ENCODE data around the gene PRDM16.

PRDM16 gene

DNA sequence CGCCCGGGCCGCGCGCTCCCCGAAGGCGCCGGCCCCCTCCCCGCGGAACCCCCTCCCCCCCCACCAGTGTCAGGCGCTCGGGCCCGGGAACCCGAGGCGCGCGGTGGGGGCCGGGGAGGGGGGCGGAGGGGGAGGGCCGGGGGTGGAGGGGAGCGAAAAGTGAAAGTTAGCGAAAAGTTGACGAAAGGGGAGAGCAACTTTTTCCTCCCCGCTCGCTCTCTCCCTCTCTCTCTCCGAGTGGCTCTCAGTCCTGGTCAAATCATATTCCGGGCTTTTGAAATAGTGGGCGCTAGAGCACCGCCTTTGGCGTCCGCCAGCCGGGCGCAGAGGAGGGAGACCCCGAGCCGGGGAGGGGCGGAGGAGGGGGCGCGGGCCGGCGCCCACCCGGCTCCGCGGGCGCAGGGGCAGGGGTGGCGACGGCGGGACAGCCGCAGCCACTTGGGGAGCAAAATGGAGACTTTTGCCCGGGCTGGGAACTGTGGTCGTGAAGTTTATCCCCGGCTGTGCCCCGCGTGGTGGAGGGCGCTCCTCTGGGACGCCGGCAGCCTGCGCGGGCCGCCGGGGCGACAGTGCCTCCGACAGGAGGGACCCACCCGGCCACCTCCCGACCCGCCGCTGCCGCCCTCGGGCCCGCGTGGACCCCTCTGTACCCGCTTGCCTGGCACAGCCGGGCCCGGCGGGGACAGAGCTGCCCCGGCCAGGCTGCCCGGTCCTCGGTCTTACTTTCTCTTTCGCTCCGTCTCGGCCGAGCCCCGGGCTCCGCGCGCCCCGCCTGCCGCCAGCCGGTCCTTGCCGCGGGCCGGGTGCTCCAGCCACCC lies 697 bp downstream of the PRDM16 start:
- H3K4me3 ChIP-seq (ENCODE audit: low read length) = peak overlapping the region; percentile 60
- H3K36me3 ChIP-seq (ENCODE audit: control insufficient read depth, insufficient read depth, low read length) = no peaks in the 10 kb centered on the region
- no peak overlapping the region for H3K9ac ChIP-seq (ENCODE audit: low read length)
- H3K27me3 ChIP-seq (ENCODE audit: control insufficient read depth, insufficient read depth, low read length) = peaks cover 47% of the 10 kb centered on the region
- peak overlapping the region; percentile 40 for H3K27ac ChIP-seq (ENCODE audit: low read depth, low read length)
- H3K4me1 ChIP-seq (ENCODE audit: control insufficient read depth, insufficient read depth, low read length) = peaks cover 3% of the 10 kb centered on the region

DNA sequence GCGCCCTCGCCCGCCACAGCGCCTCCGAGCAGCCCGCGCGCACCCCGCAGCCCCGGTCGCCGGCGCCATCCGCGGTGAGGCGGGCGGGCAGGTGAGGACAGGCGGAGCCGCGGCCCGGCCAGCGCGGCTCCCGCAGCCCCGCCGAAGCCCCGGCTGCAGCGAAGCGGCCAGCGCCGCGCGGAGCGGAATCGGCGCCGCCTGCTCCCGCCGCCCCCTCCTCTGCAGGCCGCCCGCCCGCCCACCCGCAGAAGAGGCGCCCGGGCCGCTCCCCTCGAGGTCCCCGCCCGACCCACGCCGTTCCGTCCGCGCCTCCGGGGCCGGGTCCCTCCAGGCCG lies 1.3 kb downstream of the PRDM16 start:
- Histone ChIP-seq H3K4me1 (ENCODE audit: control insufficient read depth, insufficient read depth, low read length) (peaks cover 3% of the 10 kb centered on the region), H3K9ac (ENCODE audit: low read length) (no peak overlapping the region), H3K27me3 (ENCODE audit: control insufficient read depth, insufficient read depth, low read length) (peaks cover 45% of the 10 kb centered on the region), H3K36me3 (ENCODE audit: control insufficient read depth, insufficient read depth, low read length) (no peaks in the 10 kb centered on the region), H3K4me3 (ENCODE audit: low read length) (peak overlapping the region; percentile 60), H3K27ac (ENCODE audit: low read depth, low read length) (no peak overlapping the region)

DNA sequence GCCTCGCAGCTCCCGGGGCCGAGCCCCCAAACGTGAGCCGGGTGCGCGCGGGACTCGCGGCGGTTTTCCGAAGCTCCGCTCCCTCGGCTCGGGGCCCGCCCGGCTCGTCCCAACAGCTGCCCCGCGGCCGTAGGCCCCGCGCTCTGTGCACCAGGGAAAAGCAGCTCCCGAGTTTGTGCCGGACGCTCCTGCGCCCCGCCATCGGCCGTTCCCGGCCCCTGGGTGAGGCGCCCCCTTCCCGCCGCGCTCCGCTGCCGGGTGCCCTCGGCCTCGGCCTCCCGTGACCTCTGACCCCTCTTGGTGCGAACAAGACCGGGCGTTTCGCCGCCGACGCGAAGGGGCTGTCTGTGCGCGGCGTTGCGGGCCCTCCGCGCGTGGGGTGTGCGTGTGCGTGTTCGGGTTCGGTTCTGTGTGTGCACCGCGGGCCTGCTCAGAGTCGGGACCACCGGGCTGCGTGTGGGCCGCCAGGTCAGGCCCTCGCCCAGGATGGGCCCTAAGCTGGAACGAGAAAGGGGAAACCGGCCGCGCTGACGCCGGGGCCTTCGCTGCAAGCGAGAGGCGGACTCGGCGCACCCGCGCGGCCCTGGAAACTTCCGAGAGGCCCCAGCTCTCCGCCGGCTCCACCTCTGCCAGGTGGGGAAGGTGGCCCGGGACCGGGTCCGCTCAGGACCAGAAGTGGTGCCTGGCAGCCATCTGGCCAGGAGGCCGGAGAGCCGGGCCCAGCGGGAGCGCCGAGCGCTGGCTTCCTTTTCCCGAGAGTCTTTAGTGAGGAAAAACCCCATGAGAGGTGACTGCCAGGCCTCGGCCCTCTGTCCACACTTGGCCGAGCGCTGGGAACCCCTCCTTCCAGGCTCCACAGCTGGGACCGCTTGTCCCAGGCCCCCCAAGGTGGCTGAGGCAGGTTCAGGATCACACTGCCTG lies 1.9 kb downstream of the PRDM16 start:
- Histone ChIP-seq H3K4me3 (ENCODE audit: low read length) (peak overlapping the region; percentile 29), H3K27ac (ENCODE audit: low read depth, low read length) (no peak overlapping the region)

DNA sequence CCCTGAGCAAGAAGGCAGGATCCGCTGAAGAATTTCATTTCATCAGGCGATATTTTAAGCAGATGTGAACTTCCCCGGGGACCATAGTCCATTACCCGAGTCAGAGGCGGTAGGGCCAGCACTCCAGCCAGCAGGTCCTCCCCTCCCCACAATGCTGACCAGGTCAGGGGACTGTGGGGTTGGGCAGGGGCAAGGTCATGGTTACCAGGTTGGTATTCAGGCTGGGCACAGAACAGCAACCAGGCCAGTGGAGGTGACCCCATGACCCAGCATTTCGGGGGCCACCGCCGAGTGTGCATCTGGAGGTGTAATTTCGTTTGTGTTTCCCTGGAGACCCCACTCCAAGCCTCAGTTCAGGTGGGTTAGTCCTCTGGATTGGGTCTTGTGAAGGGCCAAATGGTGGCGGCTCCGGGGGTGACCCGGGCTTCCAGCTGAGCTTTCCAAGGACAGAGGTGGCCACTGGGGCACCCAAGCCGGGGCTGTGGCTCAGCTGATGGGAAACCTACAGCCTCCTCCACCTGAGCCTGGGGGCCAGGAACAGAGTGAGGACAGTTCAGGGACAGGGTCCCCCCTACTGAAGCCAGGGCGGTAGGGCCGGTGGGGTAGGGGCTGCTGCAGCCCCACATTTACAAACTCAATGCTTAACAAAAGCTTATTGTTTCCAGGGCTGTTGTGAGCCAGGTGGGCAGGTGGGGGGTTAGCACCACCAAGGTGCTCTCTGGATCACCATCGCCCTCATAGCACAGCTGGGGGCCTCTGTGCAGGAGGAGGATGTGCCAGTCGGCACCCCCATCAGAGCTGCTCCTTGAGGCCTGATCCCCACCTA lies 2.8 kb downstream of the PRDM16 start:
- no peak overlapping the region for H3K4me3 ChIP-seq (ENCODE audit: low read length)

More for the DNA sequence above, 1.9 kb downstream of the PRDM16 start:
- no peaks in the 10 kb centered on the region for H3K36me3 ChIP-seq (ENCODE audit: control insufficient read depth, insufficient read depth, low read length)
- H3K9ac ChIP-seq (ENCODE audit: low read length) = no peak overlapping the region
- H3K4me1 ChIP-seq (ENCODE audit: control insufficient read depth, insufficient read depth, low read length) = peaks cover 3% of the 10 kb centered on the region
- H3K27me3 ChIP-seq (ENCODE audit: control insufficient read depth, insufficient read depth, low read length) = peaks cover 49% of the 10 kb centered on the region

DNA sequence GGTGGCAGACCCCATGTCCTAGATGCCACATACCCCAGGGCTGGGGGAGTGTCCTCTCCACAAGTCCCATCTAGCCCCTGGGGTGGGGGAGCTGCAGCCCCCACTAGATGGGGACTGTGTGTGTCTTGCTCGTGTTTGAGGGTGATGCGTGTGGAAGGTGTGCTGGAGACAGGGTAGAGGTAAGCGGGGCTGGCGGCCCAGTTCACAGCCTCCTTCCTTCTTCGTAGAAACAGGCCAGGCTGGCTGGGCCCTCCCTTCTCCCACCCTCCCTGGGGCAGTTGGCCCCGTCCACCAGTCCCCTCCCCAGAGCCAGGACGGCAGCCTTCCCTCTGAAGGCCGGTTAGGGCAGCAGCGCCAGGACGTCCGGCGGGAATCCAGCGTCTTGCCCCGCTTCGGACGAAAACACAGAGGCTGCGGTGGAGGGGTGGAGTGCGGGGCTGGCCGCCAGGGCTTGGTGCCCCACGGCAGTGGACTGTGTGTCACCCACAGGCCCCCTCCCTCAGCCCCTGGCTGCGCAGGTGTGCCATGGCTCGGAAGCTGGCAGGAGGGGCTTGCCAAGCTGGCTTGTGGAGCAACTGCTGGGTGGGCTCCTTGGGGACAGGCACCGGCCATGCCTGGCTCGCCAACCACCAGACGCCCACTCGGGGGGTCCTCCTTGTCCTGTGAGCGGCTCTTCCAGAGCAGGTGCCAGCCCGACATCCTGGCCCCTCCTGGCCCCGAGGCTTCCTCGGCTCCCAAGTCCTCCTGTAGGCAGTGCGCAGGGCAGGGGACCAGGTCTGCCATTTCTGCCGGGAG lies 3.6 kb downstream of the PRDM16 start:
- H3K36me3 ChIP-seq (ENCODE audit: control insufficient read depth, insufficient read depth, low read length) = no peaks in the 10 kb centered on the region
- H3K9ac ChIP-seq (ENCODE audit: low read length) = no peak overlapping the region
- no peak overlapping the region for H3K27ac ChIP-seq (ENCODE audit: low read depth, low read length)
- peaks cover 35% of the 10 kb centered on the region for H3K27me3 ChIP-seq (ENCODE audit: control insufficient read depth, insufficient read depth, low read length)
- H3K4me1 ChIP-seq (ENCODE audit: control insufficient read depth, insufficient read depth, low read length) = peaks cover 3% of the 10 kb centered on the region
- no peak overlapping the region for H3K4me3 ChIP-seq (ENCODE audit: low read length)

More for the DNA sequence above, 2.8 kb downstream of the PRDM16 start:
- H3K9ac ChIP-seq (ENCODE audit: low read length) = no peak overlapping the region
- H3K27ac ChIP-seq (ENCODE audit: low read depth, low read length) = no peak overlapping the region
- H3K4me1 ChIP-seq (ENCODE audit: control insufficient read depth, insufficient read depth, low read length) = peaks cover 3% of the 10 kb centered on the region
- H3K27me3 ChIP-seq (ENCODE audit: control insufficient read depth, insufficient read depth, low read length) = peaks cover 44% of the 10 kb centered on the region
- H3K36me3 ChIP-seq (ENCODE audit: control insufficient read depth, insufficient read depth, low read length) = no peaks in the 10 kb centered on the region

DNA sequence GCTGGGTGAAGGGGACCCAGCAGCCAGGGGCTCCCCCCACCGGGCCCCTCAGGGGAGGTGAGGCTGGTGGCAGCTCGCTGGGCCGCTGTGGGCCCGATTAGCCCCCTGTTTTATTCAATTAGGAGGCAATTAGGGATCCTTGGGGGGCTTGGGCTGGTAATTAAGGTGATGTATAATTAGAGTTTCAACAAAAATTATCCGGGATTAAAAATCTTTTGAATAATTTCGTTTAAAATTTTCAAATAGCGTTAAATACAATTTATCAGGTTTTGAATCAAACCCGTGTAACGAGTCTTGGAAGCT lies 4.1 kb downstream of the PRDM16 start:
- no peak overlapping the region for H3K4me3 ChIP-seq (ENCODE audit: low read length)
- peaks cover 3% of the 10 kb centered on the region for H3K4me1 ChIP-seq (ENCODE audit: control insufficient read depth, insufficient read depth, low read length)

DNA sequence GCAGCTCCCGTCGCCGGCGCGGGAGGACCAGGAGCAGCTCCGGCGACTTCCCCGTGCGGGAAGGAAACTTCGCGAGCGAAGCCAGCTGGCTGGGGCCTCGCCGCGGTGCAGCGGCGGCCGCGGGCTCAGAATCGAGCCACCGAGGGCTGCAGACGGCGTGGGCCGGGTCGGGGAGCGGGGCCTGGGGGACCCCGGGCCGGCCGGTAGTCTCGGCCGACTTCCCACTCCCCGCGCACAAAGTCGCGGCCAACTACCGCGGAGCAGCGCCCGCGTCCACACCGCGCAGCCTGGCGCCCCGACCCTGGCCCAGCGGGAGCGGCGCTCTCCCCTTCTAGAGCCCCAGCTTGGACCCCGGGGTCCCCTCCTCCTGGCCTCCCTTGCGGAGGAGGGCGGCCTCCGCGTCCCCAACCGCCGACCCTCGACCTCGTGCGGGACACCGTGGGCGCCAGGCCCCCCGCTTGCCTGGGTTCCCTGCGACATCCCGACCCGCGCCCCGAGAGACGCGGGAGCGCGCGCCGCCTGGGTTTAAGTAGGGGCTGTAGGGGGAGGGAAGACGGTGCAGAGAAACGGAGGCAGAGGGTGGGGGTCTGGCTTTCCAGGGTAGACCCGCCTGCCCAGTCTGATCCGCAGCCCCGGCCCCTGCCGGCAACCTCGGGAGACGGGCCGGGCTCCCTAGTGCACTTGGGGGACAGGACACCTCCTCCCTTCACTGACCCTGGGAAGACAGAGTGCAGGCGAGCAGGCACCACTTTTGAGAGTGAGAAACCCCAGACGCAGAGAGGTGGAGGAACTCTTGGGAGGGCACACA lies 4.7 kb downstream of the PRDM16 start:
- peaks cover 31% of the 10 kb centered on the region for H3K27me3 ChIP-seq (ENCODE audit: control insufficient read depth, insufficient read depth, low read length)
- no peak overlapping the region for H3K4me3 ChIP-seq (ENCODE audit: low read length)
- H3K9ac ChIP-seq (ENCODE audit: low read length) = no peak overlapping the region
- no peak overlapping the region for H3K27ac ChIP-seq (ENCODE audit: low read depth, low read length)
- no peaks in the 10 kb centered on the region for H3K36me3 ChIP-seq (ENCODE audit: control insufficient read depth, insufficient read depth, low read length)
- peaks cover 3% of the 10 kb centered on the region for H3K4me1 ChIP-seq (ENCODE audit: control insufficient read depth, insufficient read depth, low read length)

More for the DNA sequence above, 4.1 kb downstream of the PRDM16 start:
- Histone ChIP-seq H3K36me3 (ENCODE audit: control insufficient read depth, insufficient read depth, low read length) (no peaks in the 10 kb centered on the region), H3K27me3 (ENCODE audit: control insufficient read depth, insufficient read depth, low read length) (peaks cover 31% of the 10 kb centered on the region), H3K27ac (ENCODE audit: low read depth, low read length) (no peak overlapping the region), H3K9ac (ENCODE audit: low read length) (no peak overlapping the region)

DNA sequence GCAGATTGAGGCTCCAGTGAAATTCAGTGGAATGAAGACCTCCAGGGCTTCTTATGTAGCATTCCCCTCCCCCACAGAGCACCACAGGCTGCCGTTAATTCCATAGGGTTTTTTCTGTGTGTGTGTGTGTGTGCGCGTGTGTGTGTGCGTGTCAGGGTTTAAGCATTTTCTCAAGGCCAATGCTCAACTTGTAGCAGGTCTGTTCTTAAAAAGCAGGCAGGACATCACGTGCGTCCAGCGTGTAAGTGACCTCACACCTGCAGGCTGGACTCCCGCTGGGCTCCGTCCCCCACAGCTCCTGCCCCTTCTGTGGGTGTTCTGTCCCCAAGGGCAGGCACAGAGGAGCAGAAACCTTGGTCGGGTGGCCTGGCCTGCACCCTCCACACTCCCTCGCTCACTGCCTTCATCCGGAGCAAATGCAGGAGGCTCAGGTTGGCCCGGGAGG lies 5.3 kb downstream of the PRDM16 start:
- H3K4me3 ChIP-seq (ENCODE audit: low read length) = no peak overlapping the region
- H3K36me3 ChIP-seq (ENCODE audit: control insufficient read depth, insufficient read depth, low read length) = no peaks in the 10 kb centered on the region
- H3K9ac ChIP-seq (ENCODE audit: low read length) = no peak overlapping the region
- H3K27ac ChIP-seq (ENCODE audit: low read depth, low read length) = no peak overlapping the region
- peaks cover 3% of the 10 kb centered on the region for H3K4me1 ChIP-seq (ENCODE audit: control insufficient read depth, insufficient read depth, low read length)
- peaks cover 31% of the 10 kb centered on the region for H3K27me3 ChIP-seq (ENCODE audit: control insufficient read depth, insufficient read depth, low read length)

DNA sequence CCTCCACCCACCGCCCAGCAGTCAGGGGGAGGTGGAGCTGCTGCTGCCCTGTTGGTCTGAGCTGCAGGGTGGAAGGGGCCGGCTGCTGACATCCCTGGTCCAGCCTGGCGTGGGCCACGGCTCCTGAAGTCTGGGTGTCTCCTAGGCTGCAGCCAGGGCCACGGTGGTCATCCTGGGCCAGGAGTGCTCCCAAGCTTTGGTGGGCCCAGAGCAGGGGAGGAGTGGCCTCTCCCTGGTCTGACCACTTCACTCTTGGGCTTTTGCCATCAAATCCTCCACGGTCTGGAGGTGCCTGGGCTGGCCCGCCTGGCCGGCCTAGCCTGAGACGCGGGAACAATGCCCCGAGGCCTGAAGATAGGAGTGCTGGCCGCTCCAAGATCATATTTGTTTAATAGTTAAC lies 5.8 kb downstream of the PRDM16 start:
- no peak overlapping the region for H3K4me3 ChIP-seq (ENCODE audit: low read length)
- H3K27ac ChIP-seq (ENCODE audit: low read depth, low read length) = no peak overlapping the region
- no peak overlapping the region for H3K9ac ChIP-seq (ENCODE audit: low read length)
- peaks cover 3% of the 10 kb centered on the region for H3K4me1 ChIP-seq (ENCODE audit: control insufficient read depth, insufficient read depth, low read length)
- peaks cover 31% of the 10 kb centered on the region for H3K27me3 ChIP-seq (ENCODE audit: control insufficient read depth, insufficient read depth, low read length)
- H3K36me3 ChIP-seq (ENCODE audit: control insufficient read depth, insufficient read depth, low read length) = no peaks in the 10 kb centered on the region

DNA sequence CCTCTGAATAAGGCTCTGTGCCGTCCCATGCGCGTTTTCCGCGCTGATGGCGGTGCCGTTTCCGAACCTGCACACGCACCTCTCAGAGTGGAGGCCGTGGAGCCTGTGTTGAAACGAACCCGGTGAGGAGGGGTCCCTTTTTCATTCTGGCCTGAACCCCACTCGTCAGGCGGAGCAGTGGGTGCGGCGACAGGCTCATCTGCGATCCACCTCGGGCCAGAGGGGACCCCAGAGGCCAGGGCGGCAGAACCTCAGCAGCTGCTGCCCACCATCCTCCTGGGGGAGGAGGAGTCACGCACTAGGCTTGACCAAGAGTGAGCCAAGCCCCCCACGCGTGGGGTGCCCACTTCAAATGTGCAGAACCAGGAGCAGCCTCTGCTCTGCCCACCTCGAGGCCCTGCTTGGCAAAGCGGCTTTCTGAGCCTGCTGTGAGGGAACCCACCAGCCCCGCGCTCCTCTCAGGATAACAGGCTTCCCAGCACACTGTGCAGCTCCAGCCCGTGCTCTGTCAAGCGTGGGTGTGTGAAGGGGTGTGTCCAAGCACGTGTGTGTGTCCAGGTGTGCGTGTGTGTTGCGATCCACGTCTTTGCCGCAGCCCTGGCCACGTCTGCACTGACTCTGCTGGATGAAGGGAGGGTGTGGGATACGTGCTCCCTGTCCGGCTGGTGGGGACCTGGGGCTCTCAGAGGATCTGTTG lies 6.8 kb downstream of the PRDM16 start:
- H3K4me1 ChIP-seq (ENCODE audit: control insufficient read depth, insufficient read depth, low read length) = peaks cover under 1% of the 10 kb centered on the region
- H3K27me3 ChIP-seq (ENCODE audit: control insufficient read depth, insufficient read depth, low read length) = peaks cover 31% of the 10 kb centered on the region
- no peaks in the 10 kb centered on the region for H3K36me3 ChIP-seq (ENCODE audit: control insufficient read depth, insufficient read depth, low read length)
- H3K4me3 ChIP-seq (ENCODE audit: low read length) = no peak overlapping the region
- no peak overlapping the region for H3K27ac ChIP-seq (ENCODE audit: low read depth, low read length)
- no peak overlapping the region for H3K9ac ChIP-seq (ENCODE audit: low read length)

DNA sequence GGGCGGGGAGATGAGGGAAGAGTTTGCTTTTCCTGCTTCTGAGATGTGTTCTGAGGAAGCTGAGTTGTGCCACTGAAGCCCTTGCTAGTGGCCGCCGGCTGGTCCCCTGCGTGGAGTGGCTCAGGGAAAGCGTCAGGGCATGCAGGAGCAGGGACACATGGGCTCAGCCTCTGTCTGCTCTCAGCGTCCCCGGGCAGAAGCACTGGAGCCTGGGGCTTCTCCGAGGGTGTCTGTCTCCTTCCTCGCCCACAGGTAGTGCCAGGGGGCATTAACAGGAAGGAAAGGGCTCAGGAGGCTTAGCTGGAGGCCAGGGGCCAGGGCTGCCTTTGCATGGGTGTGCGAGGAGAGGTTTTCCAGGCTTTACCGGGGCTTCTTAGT lies 7.3 kb downstream of the PRDM16 start:
- Histone ChIP-seq H3K27ac (ENCODE audit: low read depth, low read length) (no peak overlapping the region), H3K27me3 (ENCODE audit: control insufficient read depth, insufficient read depth, low read length) (peaks cover 31% of the 10 kb centered on the region)

More for the DNA sequence above, 7.3 kb downstream of the PRDM16 start:
- Histone ChIP-seq H3K4me1 (ENCODE audit: control insufficient read depth, insufficient read depth, low read length) (no peaks in the 10 kb centered on the region), H3K36me3 (ENCODE audit: control insufficient read depth, insufficient read depth, low read length) (no peaks in the 10 kb centered on the region), H3K9ac (ENCODE audit: low read length) (no peak overlapping the region), H3K4me3 (ENCODE audit: low read length) (no peak overlapping the region)

All from rectal smooth muscle tissue (tissue), 1 donor.